ENCODE measurements around the gene SH3BP5L.
A peak's percentile ranks its signal among the peaks of the same experiment; 100 is the strongest.
"Not testable (repeated sequence)": the region's sequence is repeated elsewhere in the genome, so short reads cannot be mapped to it uniquely, and the experiment has no call there.

SH3BP5L gene

DNA sequence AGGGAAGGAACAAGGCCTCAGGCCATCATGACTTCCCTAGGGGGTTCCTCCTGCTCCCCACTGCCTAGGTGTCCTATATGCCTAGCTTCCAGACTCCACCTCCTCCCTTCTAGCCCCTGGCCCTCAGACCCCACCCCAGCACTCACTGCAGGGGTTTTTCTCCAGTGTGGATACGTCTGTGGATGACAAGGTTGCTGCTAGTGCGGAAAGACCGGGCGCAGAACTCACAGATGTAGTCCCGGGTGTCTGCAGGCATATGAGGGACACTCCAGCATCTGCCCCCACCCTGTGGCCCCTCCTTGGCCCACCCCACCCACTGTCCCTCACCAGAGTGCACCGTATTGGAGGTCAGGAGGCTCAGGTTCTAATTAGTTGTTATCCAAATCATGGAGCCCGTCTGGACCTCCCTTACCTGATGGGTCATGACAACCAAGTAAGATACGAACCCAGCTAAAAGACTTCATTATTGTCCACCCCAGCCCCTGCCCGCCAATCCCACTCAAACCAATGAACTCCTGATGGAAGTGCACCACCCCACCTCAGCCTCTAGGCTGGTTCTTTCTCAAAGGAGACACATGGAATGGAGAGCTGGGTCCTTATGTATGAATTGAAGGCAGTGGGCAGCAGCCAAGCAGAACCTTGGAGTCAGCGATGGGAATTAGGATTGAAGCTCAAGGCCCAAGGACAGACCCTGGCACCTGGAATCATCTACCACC is 25.0 kb upstream of the SH3BP5L start:
- no peak for DNase-seq

DNA sequence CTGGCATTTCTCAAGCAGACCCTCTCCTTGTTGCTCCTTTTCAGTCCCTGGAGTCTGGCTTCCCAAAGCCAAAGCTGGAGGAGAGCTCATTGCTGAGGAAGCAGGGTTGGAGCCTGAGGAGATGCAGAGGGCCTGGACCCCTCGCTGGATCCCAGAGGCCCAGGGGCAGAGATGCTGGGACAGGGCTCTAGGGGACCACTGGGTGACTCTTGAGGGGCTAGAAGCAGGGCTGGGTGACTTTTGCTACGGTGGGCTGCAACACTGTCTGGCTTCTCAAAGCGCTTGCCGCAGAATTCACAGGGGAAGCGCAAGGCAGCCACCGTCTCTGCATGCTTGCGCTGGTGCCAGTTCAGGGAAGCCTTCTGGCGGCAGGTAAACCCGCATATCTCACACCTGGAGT is 24.4 kb upstream of the SH3BP5L start:
- DNase-seq, result no peak

DNA sequence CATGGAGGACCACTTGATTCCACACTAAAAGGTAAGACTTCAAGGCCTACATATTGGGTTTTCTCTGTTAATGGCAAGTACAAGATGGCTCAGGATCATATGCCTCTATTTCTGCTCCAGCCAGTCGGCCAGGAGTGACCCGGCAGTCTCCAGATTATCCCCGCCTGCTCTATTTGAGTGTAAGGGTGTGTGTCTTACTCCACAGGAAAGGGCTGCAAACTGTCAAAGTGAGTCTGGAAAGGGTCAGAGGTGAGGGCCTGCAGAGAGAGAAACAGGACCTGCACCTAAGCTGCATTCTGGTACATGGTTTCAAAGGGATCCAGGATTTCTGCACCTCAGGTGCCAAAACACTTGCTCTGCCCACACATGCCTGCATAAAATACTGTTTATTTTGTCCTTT is 23.9 kb upstream of the SH3BP5L start:
- no peak for DNase-seq

DNA sequence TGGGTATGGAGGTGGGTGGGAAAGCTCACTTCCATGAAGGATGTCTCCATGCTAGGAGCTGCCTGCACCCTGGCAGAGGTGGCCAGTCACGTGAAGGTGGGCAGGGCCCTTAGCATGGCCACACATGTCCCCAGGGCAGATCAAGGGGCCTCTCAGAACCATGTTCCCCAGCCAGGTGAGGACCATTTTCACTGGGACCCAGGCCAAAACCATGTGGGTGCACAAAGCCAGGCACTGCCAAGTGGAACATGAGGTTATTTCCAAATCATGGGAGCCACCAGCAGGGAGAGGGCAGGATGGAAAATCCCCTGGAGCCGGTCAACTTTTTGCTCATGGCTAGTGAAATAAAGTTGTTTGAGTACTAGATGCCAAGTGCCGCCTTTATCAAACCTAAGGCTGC is 23.4 kb upstream of the SH3BP5L start:
- DNase-seq, result no peak

DNA sequence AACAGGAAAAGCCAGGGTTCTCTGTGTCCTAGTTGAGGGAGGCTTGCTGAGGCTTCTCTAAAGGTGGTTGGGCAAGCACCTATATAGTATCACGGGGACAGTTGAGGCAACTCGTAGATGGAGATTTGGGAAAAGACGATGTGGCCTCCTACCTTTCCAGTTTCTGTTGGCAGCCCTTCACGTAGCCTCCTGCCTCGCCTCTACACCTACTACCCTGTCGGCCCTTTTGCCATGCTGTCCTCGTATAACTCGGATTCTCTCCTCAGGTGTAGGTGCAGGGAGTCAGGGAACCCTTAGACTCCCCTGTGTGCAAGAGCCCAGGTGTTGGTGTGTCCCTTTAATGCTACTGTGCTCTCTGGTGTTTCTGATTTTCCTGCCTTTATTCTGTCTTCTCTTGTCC is 22.9 kb upstream of the SH3BP5L start:
- no peak for DNase-seq

DNA sequence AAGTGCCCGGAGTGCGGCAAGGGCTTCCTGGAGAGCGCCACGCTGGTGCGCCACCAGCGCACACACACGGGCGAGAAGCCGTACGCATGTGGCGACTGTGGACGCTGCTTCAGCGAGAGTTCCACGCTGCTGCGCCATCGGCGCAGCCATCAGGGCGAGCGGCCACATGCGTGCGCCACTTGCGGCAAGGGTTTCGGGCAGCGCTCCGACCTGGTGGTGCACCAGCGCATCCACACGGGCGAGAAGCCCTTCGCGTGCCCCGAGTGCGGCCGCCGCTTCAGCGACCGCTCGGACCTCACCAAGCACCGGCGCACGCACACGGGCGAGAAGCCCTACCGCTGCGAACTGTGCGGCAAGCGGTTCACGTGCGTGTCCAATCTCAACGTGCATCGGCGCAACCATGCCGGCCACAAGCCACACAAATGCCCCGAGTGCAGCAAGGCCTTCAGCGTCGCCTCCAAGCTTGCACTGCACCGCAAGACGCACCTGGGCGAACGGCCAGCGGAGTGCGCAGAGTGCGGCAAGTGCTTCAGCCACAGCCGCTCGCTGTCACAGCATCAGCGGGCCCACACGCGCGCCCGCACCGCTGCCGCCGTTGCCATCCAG is 22.3 kb upstream of the SH3BP5L start:
- no peak for DNase-seq

DNA sequence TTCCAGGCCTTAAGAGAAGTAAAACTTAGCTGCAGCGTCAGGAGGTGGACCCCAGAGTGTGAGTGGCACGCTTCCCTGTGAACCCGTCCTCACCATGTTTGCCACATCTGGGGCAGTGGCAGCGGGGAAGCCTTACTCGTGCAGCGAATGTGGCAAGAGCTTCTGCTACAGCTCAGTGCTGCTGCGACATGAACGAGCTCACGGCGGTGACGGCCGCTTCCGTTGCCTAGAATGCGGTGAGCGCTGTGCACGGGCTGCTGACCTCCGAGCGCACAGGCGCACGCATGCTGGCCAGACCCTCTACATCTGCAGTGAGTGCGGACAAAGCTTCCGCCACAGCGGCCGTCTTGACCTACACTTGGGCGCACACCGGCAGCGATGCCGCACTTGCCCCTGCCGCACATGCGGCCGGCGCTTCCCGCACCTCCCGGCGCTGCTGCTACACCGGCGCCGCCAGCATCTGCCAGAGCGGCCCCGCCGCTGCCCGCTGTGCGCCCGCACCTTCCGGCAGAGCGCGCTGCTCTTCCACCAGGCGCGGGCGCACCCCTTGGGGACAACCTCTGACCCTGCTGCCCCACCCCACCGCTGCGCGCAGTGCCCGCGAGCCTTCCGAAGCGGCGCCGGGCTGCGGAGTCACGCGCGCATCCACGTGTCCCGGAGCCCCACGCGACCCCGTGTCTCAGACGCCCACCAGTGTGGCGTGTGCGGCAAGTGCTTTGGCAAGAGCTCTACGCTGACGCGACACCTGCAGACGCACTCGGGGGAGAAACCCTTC is 21.7 kb upstream of the SH3BP5L start:
- no peak for DNase-seq

DNA sequence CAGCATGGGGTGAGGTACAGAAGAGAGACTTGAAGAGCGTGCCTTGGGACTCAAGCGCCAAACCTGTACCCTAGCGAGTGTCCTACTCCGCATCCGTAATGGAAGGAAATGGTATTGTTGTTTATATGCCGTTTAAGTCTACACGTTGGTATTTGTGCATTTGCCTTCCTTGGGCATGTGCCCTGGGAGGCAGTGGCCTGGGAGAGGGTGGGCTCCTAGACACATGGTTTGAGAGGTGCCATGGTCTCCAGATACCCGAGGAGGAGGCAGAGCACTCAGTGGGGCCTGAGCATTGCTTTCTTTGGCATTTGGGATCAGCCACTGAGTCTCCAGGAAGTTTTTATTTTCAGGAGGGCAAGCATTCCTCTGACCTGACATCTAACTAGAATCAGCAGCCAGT is 18.8 kb upstream of the SH3BP5L start:
- DNase-seq, result no peak

DNA sequence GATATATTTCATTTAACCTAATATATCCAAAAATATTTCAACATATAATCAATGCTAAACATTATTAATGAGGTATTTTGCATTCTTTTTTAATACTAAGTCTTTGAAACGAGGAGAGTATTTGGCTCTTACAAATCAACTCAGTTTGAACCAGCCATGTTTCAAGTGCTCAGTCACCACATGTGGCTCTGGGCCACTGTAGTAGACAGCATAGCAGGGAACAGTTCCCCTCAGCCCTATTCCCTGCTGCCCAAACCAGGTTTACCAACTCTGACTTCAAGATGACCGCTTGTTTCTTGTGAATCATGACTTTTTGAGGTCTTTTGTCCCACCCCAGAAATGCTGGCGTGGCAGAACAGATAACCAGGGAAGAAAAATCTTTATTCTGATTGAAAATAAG is 18.0 kb upstream of the SH3BP5L start:
- no peak for DNase-seq

DNA sequence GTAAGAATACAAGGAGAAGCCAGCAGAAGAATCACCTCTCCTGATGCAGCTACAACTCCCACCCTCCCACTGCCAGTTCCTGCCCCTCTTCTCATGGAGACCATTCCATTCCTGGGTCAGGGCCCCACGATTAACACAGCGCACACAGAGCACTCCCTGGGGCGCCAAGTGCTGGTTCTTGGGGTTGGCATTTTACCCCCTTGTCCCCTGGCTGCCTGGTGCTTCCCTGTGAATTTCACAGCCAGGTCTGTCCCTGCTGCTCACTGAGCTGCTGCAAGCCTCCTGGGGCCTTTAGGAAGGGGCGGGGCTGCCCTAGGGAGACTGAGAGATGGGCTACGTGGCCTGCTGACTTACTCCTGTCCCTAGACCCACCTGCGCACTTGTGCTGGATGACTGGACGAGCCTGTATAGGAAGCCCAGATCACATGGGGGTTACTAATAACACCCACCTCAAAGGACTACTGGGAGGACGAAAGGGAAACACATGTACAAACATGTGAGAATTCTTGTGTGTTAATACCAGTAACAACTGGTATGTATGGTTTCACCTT is 17.1 kb upstream of the SH3BP5L start:
- no peak for DNase-seq

DNA sequence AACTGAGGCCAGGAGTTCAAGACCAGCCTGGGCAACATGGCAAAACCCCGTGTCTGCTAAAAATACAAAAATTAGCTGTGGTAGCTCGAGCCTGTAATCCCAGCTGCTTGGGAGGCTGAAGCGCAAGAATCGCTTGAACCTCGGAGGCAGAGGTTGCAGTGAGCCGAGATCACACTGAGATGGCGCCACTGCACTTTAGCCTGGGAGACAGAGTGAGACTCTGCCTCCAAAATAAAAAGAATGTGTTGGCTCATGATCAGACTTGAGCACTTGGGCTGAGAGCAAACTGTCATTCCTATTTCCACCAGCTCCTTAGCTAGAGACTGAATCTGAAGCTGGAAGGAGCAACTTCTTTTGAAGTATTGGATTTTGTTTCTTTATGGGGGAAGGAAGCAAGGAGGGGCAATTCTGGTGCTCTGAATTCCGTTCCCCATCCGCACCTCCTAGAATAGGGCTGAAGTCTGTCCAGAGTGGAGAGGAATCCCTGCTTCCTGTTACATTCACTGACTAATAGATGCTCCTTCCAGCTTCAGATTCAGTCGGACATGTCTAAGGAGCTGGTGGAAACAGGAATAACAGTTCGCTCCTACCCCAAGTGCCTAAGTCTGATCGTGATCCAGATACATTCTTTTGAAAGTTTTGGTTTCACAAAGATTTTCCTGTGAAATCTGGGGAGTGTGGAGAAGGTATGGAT is 16.1 kb upstream of the SH3BP5L start:
- DNase-seq, result no peak

DNA sequence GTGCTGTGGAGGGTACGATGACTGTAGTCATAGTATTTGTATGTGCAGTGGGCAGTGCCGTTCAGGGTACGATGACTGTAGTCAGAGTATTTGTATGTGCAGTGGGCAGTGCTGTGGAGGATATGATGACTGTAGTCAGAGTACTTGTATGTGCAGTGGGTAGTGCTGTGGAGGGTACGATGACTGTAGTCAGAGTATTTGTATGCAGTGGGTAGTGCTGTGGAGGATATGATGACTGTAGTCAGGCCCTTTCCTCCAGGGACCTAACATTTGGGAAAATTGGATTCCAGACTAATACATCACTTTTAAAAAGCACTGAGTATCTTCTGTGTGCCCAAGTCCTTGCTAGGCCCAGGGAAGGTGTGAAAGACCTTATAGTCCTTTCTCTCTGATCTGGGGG is 15.2 kb upstream of the SH3BP5L start:
- no peak for DNase-seq

DNA sequence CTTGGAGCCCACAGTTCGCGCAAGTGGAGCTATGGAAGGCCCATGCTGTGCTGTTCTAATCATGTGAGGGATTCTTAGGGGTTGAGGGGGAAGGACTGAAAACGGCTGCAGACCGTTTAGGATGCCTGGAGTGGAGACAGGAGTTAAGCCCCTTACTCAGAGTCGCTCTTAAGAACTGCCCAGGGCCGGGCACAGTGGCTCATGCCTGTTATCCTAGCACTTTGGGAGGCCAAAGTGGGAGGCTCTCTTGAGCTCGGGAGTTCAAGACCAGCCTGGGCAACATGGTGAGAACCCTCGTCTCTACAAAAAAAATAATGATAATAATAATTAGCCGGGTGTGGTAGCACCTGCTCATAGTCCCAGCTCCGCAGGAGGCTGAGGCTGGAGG is 13.4 kb upstream of the SH3BP5L start:
- DNase-seq, result no peak

DNA sequence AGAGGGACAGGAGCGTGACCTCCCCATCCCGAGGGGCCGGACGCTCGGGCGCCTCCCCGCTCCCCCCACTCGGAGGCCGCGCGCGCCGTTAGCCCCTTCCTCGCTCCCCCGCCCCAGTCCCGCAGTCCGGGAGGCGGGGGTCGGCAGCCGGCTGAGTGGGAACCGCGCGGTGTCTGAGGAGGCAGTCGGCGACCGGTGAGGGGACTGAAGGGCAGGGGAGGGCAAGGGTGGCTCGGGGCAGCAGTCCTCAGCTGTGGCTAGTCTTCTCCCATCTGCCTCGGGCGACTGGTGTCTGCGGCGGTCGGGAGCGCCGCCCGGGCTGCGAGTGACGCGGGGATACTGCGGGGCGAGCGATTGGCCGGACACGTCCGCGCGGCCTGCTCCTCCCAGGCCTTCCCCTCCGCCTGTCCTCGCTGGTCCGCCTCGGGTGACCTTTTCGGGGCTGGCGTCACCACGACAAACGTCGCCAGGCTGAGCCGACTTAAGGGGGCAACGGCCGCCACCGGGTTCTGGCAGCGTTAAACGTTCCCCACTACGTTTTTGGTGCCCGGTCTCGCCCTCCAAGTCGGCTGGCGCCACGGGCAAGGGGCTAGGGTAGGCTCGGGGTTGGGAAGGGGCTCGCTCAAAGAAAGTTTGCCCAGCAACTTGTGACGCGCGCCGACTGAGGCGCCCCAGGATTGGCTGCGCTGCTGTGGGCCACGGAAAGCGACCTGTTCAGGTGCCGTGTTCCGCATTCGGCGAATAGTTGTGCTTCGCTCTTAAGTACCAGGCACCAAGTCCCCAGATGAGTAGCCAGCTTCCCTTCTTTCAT is 12.8 kb upstream of the SH3BP5L start:
- DNase-seq, result peak; percentile 90

DNA sequence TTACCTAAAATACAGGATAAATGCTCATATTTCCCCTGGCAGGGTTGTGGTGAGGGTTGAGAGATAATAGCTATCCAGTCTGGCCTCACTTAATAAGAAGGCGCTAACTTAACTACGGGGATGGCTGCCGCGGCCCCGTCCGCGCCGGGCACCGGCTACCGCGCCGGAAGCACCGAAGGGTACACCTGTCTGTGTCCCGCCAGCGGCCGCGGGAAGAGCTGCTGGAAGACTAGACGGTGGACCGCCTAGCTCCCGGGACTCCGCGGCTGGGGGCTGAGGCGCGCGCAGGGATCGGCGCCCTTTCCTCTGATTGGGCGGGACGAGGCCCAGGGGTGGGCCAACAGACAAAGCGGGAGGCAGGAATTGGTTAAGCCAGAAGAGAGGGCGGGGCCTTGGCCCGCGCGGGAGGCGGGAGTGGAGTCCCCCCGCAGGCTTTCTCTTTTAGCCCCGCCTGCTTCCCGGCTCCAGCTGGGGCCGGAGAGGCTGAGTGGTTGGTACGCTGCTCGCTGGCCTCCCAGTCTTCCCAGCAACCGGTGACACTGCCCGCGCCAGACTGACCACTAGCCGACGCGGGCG is 12.2 kb upstream of the SH3BP5L start, which contains the start of gene ZNF672:
TSS of gene ZNF672 (plus strand) at position 444 of the 576 bp plus-strand sequence. CDS start 9,051 bp downstream, outside the sequence.
- DNase-seq, result peak; percentile 99

DNA sequence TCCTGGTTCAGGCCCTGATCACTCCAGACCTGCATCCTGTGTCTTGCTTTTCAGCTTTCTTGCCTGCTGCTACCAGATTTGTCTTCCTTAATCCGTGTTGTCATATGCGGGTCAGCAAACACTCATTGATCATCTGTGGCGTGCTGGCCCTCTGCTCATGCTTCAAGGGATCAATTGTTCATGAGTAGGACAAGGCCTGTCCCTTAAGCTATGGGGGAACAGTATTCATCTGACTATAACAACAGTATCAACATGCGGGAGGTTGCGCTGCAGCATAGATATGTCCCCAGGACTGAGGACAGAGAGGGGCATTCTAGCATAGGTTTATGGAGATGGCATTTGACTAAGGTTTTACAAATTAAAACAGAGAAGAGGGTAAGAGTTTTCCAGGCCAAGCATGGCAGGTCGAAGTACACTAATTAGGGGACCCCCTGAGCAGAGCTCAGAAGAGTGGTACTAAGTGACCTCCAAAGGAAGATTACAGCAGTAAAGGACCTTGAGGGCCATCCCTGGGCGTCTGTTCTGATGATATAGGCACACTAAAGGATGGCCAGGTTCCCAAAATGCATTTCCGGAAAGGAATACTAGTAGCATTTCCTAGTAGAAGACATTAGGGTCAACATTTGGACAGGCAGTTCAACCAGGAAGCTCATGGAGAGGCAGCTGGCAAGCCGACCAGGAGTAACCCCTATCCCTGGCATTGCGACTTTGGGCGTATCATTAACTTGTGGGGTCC is 11.5 kb upstream of the SH3BP5L start:
- DNase-seq, result no peak

DNA sequence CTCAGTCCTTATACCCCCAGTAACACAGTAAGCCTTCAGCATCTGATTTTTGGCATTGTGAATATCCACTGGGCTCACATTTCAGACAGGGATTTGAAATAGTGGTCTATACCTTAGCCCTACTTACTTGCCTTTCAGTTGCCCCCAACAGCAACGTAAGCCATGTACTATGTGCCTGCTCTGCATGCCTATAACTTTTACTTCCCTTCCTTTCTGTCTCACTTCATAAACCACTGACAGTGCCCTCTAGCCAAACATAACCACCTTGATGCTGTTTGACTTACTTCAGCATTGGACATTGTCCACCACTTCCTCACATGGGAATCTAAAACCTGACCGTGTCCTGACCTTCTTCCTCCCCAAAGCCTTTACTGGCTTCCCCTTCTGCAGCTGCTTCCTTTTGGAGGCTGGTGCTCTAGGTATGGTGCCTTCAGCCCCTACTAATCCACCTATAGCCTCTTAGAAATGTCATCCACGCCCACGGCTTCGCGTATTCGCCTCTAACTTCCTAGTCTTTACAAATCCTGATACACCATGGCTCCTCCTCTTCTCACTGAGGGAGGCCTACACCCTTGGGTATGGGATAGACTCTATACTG is 8.7 kb upstream of the SH3BP5L start:
- no peak for DNase-seq

DNA sequence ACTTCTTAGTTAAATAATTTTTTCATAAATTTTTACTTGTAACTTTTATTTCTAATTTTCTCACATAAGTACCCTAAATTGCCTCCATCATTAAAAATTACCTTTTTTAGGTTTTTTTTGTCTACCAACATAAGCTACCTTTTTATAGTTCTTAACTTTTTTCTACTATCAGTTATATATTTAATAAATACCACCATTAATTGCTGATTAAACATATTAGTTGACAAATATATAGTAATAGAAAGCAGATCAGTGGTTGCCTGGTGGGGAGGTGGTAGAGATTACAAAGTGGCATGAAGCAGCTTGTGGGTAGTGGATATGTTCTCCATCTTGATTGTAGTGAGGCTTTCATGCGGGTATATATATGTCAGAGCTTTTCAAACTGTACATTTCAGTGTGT is 6.1 kb upstream of the SH3BP5L start:
- no peak for DNase-seq

DNA sequence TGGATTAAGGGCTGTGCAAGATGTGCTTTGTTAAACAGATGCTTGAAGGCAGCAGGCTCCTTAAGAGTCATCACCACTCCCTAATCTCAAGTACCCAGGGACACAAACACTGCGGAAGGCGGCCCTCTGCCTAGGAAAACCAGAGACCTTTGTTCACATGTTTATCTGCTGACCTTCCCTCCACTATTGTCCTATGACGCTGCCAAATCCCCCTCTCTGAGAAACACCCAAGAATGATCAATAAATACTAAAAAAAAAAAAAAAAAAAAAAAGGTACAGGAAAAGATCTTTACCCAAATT is 5.0 kb upstream of the SH3BP5L start:
- DNase-seq, result not testable (repeated sequence)

DNA sequence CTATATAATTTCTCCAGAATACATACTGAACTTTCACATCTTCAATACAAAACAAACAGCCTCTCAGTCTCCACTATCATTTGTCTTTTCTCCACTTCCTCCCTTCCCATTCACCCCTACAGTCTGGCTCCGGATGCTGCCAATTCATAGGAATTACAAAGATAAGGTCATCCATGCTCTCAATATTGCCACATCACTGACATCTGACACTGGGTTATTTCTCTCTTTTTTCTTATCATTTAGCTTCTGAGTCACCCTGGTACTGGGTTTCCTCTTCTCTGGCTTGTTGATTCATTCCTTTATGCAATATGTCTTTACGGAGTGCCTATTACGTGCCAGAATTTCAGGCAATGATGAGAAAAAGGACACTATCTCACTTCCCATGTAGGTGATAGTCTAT is 3.1 kb upstream of the SH3BP5L start:
- no peak for DNase-seq

DNA sequence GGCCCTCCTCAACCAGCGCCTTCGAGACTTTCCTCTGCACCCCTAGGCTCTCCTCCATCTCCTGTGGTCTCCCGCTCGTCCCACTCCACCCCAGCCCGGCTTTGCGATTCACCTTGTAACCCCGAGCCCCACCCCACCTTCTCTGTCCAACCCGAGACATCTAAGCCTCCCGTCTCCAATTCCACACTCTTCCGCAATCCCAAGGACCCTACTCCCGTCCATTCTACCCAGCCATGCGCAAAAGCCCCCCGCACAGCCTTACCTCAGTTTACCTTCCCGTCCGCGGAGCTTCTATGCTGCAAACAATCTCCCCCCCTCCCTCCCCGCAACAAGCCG is 174 bp downstream of the SH3BP5L start:
- DNase-seq, result no peak
